Fibroblast of the aortic adventitia (primary cell): Measurements from ENCODE around the gene CD37. TPM values are rescaled to one million over a fixed set of nuclear protein-coding genes. Genes with fewer than 3 reads are reported as not detected.
"Not testable (repeated sequence)": the region's sequence is repeated elsewhere in the genome, so short reads cannot be mapped to it uniquely, and the experiment has no call there.

Experiments
- DNase-seq: peaks from one replicate; pipeline ENCODE4 v3.0.0-alpha.2; 2010; ENCODE audit warnings: low read depth
- H3K4me3 ChIP-seq: 2 replicates; pipeline ENCODE4 v1.5.1; 2011; ENCODE audit warnings: low read depth, mild to moderate bottlenecking, control low read depth, low read length, moderate library complexity
- total RNA-seq: library from RNA; depleted of rRNA; stranded (reverse); fragments of >200 nt; gene quantifications from 2 replicates; pipeline ENCODE4 v1.2.3, GENCODE V29; 2012; ENCODE audit warnings: low replicate concordance
- TF ChIP-seq, protein P1 (sequence below): IDR thresholded peaks from 2 replicates; pipeline ENCODE4 v1.5.1; 2011; ENCODE audit warnings: mild to moderate bottlenecking, low read length, control low read depth, inconsistent platforms; ENCODE audit not compliant: insufficient read depth

The CD37 gene
- total RNA-seq, 1 donor: not detected

GRCh38 chr19:49368711-49369358 lies 33.6 kb downstream of the CD37 start:
- TF ChIP-seq, protein P1, sequence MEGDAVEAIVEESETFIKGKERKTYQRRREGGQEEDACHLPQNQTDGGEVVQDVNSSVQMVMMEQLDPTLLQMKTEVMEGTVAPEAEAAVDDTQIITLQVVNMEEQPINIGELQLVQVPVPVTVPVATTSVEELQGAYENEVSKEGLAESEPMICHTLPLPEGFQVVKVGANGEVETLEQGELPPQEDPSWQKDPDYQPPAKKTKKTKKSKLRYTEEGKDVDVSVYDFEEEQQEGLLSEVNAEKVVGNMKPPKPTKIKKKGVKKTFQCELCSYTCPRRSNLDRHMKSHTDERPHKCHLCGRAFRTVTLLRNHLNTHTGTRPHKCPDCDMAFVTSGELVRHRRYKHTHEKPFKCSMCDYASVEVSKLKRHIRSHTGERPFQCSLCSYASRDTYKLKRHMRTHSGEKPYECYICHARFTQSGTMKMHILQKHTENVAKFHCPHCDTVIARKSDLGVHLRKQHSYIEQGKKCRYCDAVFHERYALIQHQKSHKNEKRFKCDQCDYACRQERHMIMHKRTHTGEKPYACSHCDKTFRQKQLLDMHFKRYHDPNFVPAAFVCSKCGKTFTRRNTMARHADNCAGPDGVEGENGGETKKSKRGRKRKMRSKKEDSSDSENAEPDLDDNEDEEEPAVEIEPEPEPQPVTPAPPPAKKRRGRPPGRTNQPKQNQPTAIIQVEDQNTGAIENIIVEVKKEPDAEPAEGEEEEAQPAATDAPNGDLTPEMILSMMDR: no peak
- H3K4me3 ChIP-seq: no peak overlapping the region
- no peak for DNase-seq

DNA sequence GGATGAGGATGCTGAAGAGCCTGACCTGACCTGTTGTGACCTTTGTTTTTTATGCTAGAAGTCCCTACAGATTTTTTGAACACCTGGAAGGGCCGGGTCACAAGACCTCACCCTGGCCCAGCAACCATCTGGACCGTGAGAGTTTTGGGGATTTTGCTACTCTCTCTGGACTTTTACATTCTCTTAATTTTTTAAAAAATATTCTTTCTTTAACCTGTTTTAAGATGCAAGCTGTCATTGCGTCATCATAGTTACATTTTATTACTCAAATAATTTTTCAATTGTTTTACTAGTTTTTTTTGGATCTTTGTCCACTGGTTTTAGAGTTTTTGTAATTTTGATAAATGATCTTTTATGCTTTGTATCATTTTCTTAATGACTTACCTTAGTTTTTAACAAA lies 36.0 kb downstream of the CD37 start:
- TF ChIP-seq, protein P1: no peak
- H3K4me3 ChIP-seq: no peak overlapping the region
- DNase-seq: no peak

DNA sequence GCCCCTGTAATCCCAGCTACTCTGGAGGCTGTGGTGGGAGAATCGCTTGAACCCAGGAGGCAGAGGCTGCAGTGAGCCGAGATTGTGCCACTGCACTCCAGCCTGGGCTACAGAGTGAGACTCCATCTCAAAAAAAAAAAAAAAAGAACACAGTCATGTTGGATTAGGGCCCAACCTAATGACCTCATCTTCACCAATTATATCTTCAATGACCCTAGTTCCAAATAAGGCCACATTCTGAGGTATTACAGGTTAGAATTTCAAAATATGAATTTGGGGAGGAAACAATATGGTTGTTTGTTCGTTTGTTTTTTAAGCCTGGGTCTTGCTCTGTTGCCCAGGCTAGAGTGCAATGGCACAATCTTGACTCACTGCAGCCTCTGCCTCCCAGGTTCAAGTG lies 38.0 kb downstream of the CD37 start:
- H3K4me3 ChIP-seq, DNase-seq: not testable (repeated sequence)

DNA sequence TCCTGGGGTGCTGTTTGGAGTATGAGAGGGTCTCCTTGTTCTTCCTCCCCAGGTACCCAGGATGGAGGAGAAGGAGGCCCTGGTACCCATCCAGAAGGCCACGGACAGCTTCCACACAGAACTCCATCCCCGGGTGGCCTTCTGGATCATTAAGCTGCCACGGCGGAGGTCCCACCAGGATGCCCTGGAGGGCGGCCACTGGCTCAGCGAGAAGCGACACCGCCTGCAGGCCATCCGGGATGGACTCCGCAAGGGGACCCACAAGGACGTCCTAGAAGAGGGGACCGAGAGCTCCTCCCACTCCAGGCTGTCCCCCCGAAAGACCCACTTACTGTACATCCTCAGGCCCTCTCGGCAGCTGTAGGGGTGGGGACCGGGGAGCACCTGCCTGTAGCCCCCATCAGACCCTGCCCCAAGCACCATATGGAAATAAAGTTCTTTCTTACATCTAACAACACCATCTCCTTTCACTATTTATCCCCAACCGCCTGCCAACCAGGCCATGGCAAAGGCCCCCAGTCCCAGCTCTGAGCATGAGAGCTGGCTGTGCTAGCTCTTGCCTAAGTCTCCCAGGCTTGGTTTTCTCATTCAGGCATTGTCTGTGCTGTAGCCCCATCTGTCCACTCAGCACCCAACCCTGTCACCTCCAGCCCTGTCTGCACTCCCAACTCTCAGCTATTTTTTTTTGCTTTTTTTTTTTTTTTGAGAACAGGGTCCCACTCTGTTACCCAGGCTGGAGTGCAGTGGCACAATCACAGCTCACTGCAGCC lies 39.6 kb downstream of the CD37 start:
- no peak for DNase-seq
- TF ChIP-seq, protein P1: no peak
- H3K4me3 ChIP-seq: no peak overlapping the region

- DNase-seq: no peak
- H3K4me3 ChIP-seq: no peak overlapping the region
- TF ChIP-seq, protein P1: no peak
These were observed 43.3 kb downstream of the CD37 start for GRCh38 chr19:49378512-49378911.

DNA sequence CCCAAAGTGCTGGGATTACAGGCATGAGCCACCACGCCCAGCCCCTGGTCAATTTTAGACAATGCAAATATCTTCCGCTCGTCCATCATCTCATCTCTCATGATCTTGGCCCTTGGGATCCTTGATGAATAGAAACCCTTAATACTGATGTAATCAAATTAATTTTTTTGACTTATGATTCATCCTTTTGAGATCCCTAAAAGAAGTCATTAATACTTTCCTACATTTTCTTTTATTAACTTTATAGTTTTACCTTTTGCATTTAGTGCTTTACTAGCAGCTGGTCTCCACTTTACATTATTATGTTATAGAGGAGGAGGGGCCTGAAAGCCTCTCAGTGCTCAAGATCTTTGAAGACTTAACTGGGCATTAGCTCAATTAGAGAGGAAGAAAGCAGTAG lies 45.2 kb downstream of the CD37 start:
- H3K4me3 ChIP-seq: no peak overlapping the region
- DNase-seq: no peak
- TF ChIP-seq, protein P1: no peak

DNA sequence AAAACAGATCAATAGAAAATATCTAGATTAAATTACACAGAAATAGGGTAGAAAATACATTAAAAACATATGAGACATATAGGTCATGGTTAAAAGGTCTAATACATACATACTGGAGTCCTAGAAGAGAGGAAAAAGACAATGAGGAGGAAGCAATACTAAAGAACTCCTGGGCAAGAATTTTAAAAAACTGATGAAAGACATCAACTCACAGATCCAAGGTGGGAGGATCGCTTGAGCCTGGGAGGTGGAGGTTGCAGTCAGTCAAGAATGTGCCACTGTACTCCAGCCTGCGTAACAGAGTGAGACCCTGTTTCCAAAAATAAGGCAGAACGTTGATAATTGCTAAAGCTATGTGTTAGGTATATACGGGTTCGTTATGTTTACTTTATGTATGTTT lies 47.4 kb downstream of the CD37 start:
- no peak for DNase-seq
- TF ChIP-seq, protein P1: no peak
- no peak overlapping the region for H3K4me3 ChIP-seq
